ENCODE measurements around the gene TMCO5A.

The TMCO5A gene

GRCh38 chr15:37893309-37893708 lies 41.1 kb upstream of the TMCO5A start:
- Histone ChIP-seq H3K9ac (ENCODE audit: low read length) (no peak overlapping the region), H3K4me1 (ENCODE audit: low read length) (0 out of 2 replicates have a peak, but pooled peaks cover 2% of the 10 kb centered on the region), H3K4me3 (ENCODE audit: low read length) (no peak overlapping the region), H4K20me1 (ENCODE audit: insufficient read depth, low read length) (no peaks in the 10 kb centered on the region), H3K79me2 (ENCODE audit: low read length) (no peaks in the 10 kb centered on the region), H3K27me3 (ENCODE audit: low read depth, low read length) (peaks cover 22% of the 10 kb centered on the region), H3K9me3 (ENCODE audit: insufficient read depth, low read length) (no peaks in the 10 kb centered on the region), H2AFZ (ENCODE audit: low read depth, low read length) (no peak overlapping the region), H3K36me3 (replicated peaks; ENCODE audit: low read depth, low read length) (no peaks in the 10 kb centered on the region), H3K4me2 (ENCODE audit: low read length) (no peak overlapping the region), H3K27ac (ENCODE audit: low read length) (no peak overlapping the region)
- TF ChIP-seq CTCF (IDR thresholded peaks at IDR 0.05; ENCODE audit: low read depth, low read length) (no peak), EZH2phosphoT487 (IDR thresholded peaks at IDR 0.05; ENCODE audit: low read depth) (no peak)

- H3K4me2 ChIP-seq (ENCODE audit: low read length), result no peak overlapping the region
- no peak overlapping the region for H3K4me3 ChIP-seq (ENCODE audit: low read length)
- peaks cover 37% of the 10 kb centered on the region for H3K27me3 ChIP-seq (ENCODE audit: low read depth, low read length)
- H3K36me3 ChIP-seq (replicated peaks; ENCODE audit: low read depth, low read length), result no peaks in the 10 kb centered on the region
- TF ChIP-seq CTCF (IDR thresholded peaks at IDR 0.05; ENCODE audit: low read depth, low read length), result no peak
- no peak for TF ChIP-seq EZH2phosphoT487 (IDR thresholded peaks at IDR 0.05; ENCODE audit: low read depth)
- no peak overlapping the region for H2AFZ ChIP-seq (ENCODE audit: low read depth, low read length)
- no peaks in the 10 kb centered on the region for H3K79me2 ChIP-seq (ENCODE audit: low read length)
- H3K27ac ChIP-seq (ENCODE audit: low read length), result no peak overlapping the region
- H3K4me1 ChIP-seq (ENCODE audit: low read length), result no peaks in the 10 kb centered on the region
- no peaks in the 10 kb centered on the region for H3K9me3 ChIP-seq (ENCODE audit: insufficient read depth, low read length)
- H4K20me1 ChIP-seq (ENCODE audit: insufficient read depth, low read length), result no peaks in the 10 kb centered on the region
- no peak overlapping the region for H3K9ac ChIP-seq (ENCODE audit: low read length)
Observed at GRCh38 chr15:37898362-37898761, 36.1 kb upstream of the TMCO5A start.

GRCh38 chr15:37900326-37901221 lies 33.9 kb upstream of the TMCO5A start:
- Histone ChIP-seq H3K4me2 (ENCODE audit: low read length) (no peak overlapping the region), H3K79me2 (ENCODE audit: low read length) (no peaks in the 10 kb centered on the region), H3K36me3 (replicated peaks; ENCODE audit: low read depth, low read length) (no peaks in the 10 kb centered on the region), H4K20me1 (ENCODE audit: insufficient read depth, low read length) (no peaks in the 10 kb centered on the region), H3K9ac (ENCODE audit: low read length) (no peak overlapping the region), H3K9me3 (ENCODE audit: insufficient read depth, low read length) (no peaks in the 10 kb centered on the region), H3K27me3 (ENCODE audit: low read depth, low read length) (peaks cover 31% of the 10 kb centered on the region), H3K27ac (ENCODE audit: low read length) (no peak overlapping the region), H2AFZ (ENCODE audit: low read depth, low read length) (no peak overlapping the region), H3K4me3 (ENCODE audit: low read length) (no peak overlapping the region), H3K4me1 (ENCODE audit: low read length) (no peaks in the 10 kb centered on the region)
- TF ChIP-seq CTCF (IDR thresholded peaks at IDR 0.05; ENCODE audit: low read depth, low read length), result no peak
- TF ChIP-seq EZH2phosphoT487 (IDR thresholded peaks at IDR 0.05; ENCODE audit: low read depth), result no peak

- Histone ChIP-seq H3K4me3 (ENCODE audit: low read length) (no peak overlapping the region), H3K27ac (ENCODE audit: low read length) (no peak overlapping the region), H3K9ac (ENCODE audit: low read length) (no peak overlapping the region), H3K79me2 (ENCODE audit: low read length) (no peaks in the 10 kb centered on the region), H3K4me2 (ENCODE audit: low read length) (no peak overlapping the region), H3K27me3 (ENCODE audit: low read depth, low read length) (peaks cover 23% of the 10 kb centered on the region; the same call in 1 of the 2 replicates), H3K9me3 (ENCODE audit: insufficient read depth, low read length) (no peaks in the 10 kb centered on the region), H3K4me1 (ENCODE audit: low read length) (no peaks in the 10 kb centered on the region), H4K20me1 (ENCODE audit: insufficient read depth, low read length) (no peaks in the 10 kb centered on the region), H2AFZ (ENCODE audit: low read depth, low read length) (no peak overlapping the region), H3K36me3 (replicated peaks; ENCODE audit: low read depth, low read length) (no peaks in the 10 kb centered on the region)
- no peak for TF ChIP-seq CTCF (IDR thresholded peaks at IDR 0.05; ENCODE audit: low read depth, low read length)
- no peak for TF ChIP-seq EZH2phosphoT487 (IDR thresholded peaks at IDR 0.05; ENCODE audit: low read depth)
Observed at GRCh38 chr15:37902126-37902525, 32.3 kb upstream of the TMCO5A start.
